Fibroblast of pulmonary artery (primary cell): ENCODE results near the gene RMI2.
"Not testable (repeated sequence)": the region's sequence is repeated elsewhere in the genome, so short reads cannot be mapped to it uniquely, and the experiment has no call there.

Source experiments
- DNase-seq: peaks from one replicate; pipeline ENCODE4 v3.0.0-alpha.2; 2010; ENCODE audit warnings: low read depth
- H3K4me3 ChIP-seq: replicated peaks from 2 replicates; pipeline ENCODE4 v1.5.1; 2011; ENCODE audit warnings: low read depth, mild to moderate bottlenecking, control low read depth, low read length, moderate library complexity
- CTCF ChIP-seq: IDR thresholded peaks from 2 replicates; pipeline ENCODE4 v1.5.1; 2011; ENCODE audit warnings: mild to moderate bottlenecking, control low read depth, low read length, inconsistent platforms; ENCODE audit errors: missing control alignments

The RMI2 gene

GRCh38 chr16:11345040-11345862 is at the start of gene RMI2:
Gene RMI2, plus strand, starts transcription at chr16:11345459. Its CDS starts 13 bp downstream, at chr16:11345472.
- peak within 1 kb of the TSS; percentile 76 for H3K4me3 ChIP-seq
- DNase-seq = peak; percentile 96
- TF ChIP-seq CTCF = no peak

GRCh38 chr16:11295672-11296071 is 49.6 kb upstream of the RMI2 start:
- DNase-seq = no peak
- no peak overlapping the region for H3K4me3 ChIP-seq
- TF ChIP-seq CTCF = no peak

- no peak overlapping the region for H3K4me3 ChIP-seq
- DNase-seq = no peak
- TF ChIP-seq CTCF = no peak
Measured at GRCh38 chr16:11296351-11296705, 48.9 kb upstream of the RMI2 start.

- H3K4me3 ChIP-seq = no peak overlapping the region
- no peak for TF ChIP-seq CTCF
- no peak for DNase-seq
Measured at GRCh38 chr16:11296706-11297491, 48.4 kb upstream of the RMI2 start.

- peak; percentile 50 for DNase-seq
- TF ChIP-seq CTCF = no peak
- H3K4me3 ChIP-seq = no peak overlapping the region
Measured at GRCh38 chr16:11297492-11298142, 47.6 kb upstream of the RMI2 start.

- no peak for TF ChIP-seq CTCF
- H3K4me3 ChIP-seq = no peak overlapping the region
- no peak for DNase-seq
Measured at GRCh38 chr16:11298143-11298900, 46.9 kb upstream of the RMI2 start.

- DNase-seq, H3K4me3 ChIP-seq: not testable (repeated sequence)
Measured at GRCh38 chr16:11298950-11299547, 46.2 kb upstream of the RMI2 start.
